Measurements from ENCODE around the gene SPACA7.

The SPACA7 gene

DNA sequence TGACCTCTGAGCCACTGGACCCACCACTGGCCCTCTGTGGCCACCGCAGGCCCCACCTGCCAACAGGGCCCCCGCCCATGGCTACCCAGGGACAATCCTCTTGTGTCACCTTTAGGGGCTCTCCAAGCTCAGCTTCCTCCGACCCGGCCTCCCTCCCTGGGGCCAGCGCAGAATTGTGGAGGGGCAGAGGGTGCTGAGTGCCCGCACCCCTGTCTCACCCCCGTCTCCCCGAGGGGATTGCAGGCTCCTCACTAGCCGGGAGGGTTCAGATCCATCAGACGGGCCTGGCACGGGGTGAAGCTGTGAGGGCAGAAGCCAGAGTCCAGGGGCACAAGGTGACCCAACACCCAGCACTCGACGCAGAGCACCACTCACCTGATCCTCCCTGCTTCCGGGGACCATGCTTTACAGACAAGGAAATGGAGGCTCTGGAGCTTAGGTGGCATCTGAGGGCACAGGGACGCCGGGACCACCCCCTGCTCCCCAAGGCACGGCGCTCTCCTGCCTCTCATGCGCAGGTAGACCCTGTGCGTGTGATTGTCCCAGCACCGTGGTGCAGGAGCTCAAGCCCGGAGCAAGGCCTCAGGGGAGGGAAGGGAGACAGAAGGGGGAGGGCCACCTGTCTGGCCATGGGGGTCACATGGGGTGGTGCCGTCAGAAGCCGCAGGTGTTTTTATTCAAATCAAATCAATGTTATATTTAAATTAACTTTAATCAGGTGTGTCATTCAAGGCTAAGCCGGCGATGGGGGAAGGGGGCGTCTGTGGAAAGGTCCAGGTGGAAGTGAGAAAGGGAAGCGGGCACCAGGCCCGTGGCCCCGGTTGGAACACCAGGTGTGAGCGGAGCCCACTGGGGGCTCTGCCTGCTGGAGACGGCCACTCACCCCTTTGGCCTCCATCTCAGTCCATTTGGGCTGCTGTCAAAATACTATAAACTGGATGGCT is 21.6 kb upstream of the SPACA7 start:
- no peak overlapping the region for H3K4me3 ChIP-seq (replicated peaks; ENCODE audit: insufficient read depth, low read length)
- TF ChIP-seq, protein P1, sequence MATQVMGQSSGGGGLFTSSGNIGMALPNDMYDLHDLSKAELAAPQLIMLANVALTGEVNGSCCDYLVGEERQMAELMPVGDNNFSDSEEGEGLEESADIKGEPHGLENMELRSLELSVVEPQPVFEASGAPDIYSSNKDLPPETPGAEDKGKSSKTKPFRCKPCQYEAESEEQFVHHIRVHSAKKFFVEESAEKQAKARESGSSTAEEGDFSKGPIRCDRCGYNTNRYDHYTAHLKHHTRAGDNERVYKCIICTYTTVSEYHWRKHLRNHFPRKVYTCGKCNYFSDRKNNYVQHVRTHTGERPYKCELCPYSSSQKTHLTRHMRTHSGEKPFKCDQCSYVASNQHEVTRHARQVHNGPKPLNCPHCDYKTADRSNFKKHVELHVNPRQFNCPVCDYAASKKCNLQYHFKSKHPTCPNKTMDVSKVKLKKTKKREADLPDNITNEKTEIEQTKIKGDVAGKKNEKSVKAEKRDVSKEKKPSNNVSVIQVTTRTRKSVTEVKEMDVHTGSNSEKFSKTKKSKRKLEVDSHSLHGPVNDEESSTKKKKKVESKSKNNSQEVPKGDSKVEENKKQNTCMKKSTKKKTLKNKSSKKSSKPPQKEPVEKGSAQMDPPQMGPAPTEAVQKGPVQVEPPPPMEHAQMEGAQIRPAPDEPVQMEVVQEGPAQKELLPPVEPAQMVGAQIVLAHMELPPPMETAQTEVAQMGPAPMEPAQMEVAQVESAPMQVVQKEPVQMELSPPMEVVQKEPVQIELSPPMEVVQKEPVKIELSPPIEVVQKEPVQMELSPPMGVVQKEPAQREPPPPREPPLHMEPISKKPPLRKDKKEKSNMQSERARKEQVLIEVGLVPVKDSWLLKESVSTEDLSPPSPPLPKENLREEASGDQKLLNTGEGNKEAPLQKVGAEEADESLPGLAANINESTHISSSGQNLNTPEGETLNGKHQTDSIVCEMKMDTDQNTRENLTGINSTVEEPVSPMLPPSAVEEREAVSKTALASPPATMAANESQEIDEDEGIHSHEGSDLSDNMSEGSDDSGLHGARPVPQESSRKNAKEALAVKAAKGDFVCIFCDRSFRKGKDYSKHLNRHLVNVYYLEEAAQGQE (IDR thresholded peaks at IDR 0.05; ENCODE audit: insufficient replicate concordance, low read depth) = no peak
- no peak for TF ChIP-seq SPI1 (IDR thresholded peaks at IDR 0.05; ENCODE audit: borderline replicate concordance, low read depth)
- TF ChIP-seq, protein P2, sequence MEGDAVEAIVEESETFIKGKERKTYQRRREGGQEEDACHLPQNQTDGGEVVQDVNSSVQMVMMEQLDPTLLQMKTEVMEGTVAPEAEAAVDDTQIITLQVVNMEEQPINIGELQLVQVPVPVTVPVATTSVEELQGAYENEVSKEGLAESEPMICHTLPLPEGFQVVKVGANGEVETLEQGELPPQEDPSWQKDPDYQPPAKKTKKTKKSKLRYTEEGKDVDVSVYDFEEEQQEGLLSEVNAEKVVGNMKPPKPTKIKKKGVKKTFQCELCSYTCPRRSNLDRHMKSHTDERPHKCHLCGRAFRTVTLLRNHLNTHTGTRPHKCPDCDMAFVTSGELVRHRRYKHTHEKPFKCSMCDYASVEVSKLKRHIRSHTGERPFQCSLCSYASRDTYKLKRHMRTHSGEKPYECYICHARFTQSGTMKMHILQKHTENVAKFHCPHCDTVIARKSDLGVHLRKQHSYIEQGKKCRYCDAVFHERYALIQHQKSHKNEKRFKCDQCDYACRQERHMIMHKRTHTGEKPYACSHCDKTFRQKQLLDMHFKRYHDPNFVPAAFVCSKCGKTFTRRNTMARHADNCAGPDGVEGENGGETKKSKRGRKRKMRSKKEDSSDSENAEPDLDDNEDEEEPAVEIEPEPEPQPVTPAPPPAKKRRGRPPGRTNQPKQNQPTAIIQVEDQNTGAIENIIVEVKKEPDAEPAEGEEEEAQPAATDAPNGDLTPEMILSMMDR (IDR thresholded peaks at IDR 0.05; ENCODE audit: insufficient read depth, low read length) = no peak
- TF ChIP-seq GABPA (IDR thresholded peaks at IDR 0.05; ENCODE audit: low read depth) = no peak
- no peak overlapping the region for H3K27ac ChIP-seq (replicated peaks)
- no peaks in the 10 kb centered on the region for H3K27me3 ChIP-seq (ENCODE audit: insufficient read depth, poor library complexity, severe bottlenecking)
- no peak for DNase-seq (ENCODE audit: low read depth in 1 of 2, low spot score in 1 of 2)

GRCh38 chr13:112355274-112355838 is 20.8 kb upstream of the SPACA7 start:
- Histone ChIP-seq H3K27me3 (ENCODE audit: insufficient read depth, poor library complexity, severe bottlenecking) (no peaks in the 10 kb centered on the region), H3K27ac (replicated peaks) (no peak overlapping the region), H3K4me3 (replicated peaks; ENCODE audit: insufficient read depth, low read length) (no peak overlapping the region)
- TF ChIP-seq POLR2AphosphoS5 (IDR thresholded peaks at IDR 0.05; ENCODE audit: low read depth) (no peak), GABPA (IDR thresholded peaks at IDR 0.05; ENCODE audit: low read depth) (no peak), SPI1 (IDR thresholded peaks at IDR 0.05; ENCODE audit: borderline replicate concordance, low read depth) (no peak)
- TF ChIP-seq, protein P2 (IDR thresholded peaks at IDR 0.05; ENCODE audit: insufficient read depth, low read length) = no peak
- TF ChIP-seq, protein P1 (IDR thresholded peaks at IDR 0.05; ENCODE audit: insufficient replicate concordance, low read depth) = no peak
- no peak for DNase-seq (ENCODE audit: low read depth in 1 of 2, low spot score in 1 of 2)

GRCh38 chr13:112356190-112356589 is 20.0 kb upstream of the SPACA7 start:
- TF ChIP-seq POLR2AphosphoS5 (IDR thresholded peaks at IDR 0.05; ENCODE audit: low read depth) = no peak

DNA sequence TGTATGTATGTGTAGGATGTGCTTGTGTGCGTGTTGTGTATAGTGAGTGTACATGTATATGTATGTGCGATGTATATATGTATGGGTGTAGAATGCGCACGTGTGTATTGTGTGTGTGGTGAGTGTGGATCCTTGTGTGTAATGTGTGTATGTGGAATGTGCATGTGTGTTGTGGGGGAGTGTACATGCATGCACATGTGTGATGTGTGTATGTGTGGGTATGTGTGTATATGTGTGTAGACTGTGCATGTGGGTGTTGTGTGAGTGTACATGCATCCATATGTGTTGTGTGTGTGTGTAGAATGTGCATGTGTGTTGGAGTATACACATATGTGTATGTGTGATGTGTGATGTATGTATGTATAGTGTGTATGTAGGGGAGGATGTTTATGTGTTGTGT is 18.0 kb upstream of the SPACA7 start:
- TF ChIP-seq, protein P2 (IDR thresholded peaks at IDR 0.05; ENCODE audit: insufficient read depth, low read length) = no peak
- TF ChIP-seq POLR2AphosphoS5 (IDR thresholded peaks at IDR 0.05; ENCODE audit: low read depth) (no peak), GABPA (IDR thresholded peaks at IDR 0.05; ENCODE audit: low read depth) (no peak), SPI1 (IDR thresholded peaks at IDR 0.05; ENCODE audit: borderline replicate concordance, low read depth) (no peak)
- TF ChIP-seq, protein P1 (IDR thresholded peaks at IDR 0.05; ENCODE audit: insufficient replicate concordance, low read depth) = no peak
- no peaks in the 10 kb centered on the region for H3K27me3 ChIP-seq (ENCODE audit: insufficient read depth, poor library complexity, severe bottlenecking)

More at GRCh38 chr13:112356190-112356589, 20.0 kb upstream of the SPACA7 start:
- no peak for DNase-seq (ENCODE audit: low read depth in 1 of 2, low spot score in 1 of 2)
- H3K27ac ChIP-seq (replicated peaks) = no peak overlapping the region
- H3K27me3 ChIP-seq (ENCODE audit: insufficient read depth, poor library complexity, severe bottlenecking) = no peaks in the 10 kb centered on the region
- H3K4me3 ChIP-seq (replicated peaks; ENCODE audit: insufficient read depth, low read length) = no peak overlapping the region

More for the DNA sequence above, 18.0 kb upstream of the SPACA7 start:
- no peak for DNase-seq (ENCODE audit: low read depth in 1 of 2, low spot score in 1 of 2)
- H3K27ac ChIP-seq (replicated peaks) = no peak overlapping the region
- no peak overlapping the region for H3K4me3 ChIP-seq (replicated peaks; ENCODE audit: insufficient read depth, low read length)

Data from HL-60 (cell line).